Prostate gland (tissue), 2 donors: ENCODE results near the gene ARIH1. TPM values are rescaled to one million over a fixed set of nuclear protein-coding genes. Genes with fewer than 3 reads are reported as not detected.
"Not testable (repeated sequence)": the region's sequence is repeated elsewhere in the genome, so short reads cannot be mapped to it uniquely, and the experiment has no call there.

Experiments used
- DNase-seq: peaks from one replicate; pipeline ENCODE4 v3.0.0-alpha.2; 2019; ENCODE audit warnings: low spot score
- H3K27ac ChIP-seq, 2 donors: fragments of 200-600 bp; sonication (generic); 2 replicates each; pipeline ENCODE4 v1.5.1; 2017 to 2019
- H3K27me3 ChIP-seq: fragments of 200-600 bp; sonication (generic); replicated peaks from 2 replicates; pipeline ENCODE4 v1.5.1; 2019; ENCODE audit not compliant: insufficient read depth
- H3K36me3 ChIP-seq, 2 donors: fragments of 200-600 bp; sonication (generic); 1 replicate in 1 of 2; 2 replicates in 1 of 2; pipeline versions ENCODE4 v1.5.1 to v1.8.1; 2017 to 2019
- H3K4me1 ChIP-seq: fragments of 200-600 bp; sonication (generic); replicated peaks from 2 replicates; pipeline ENCODE4 v1.5.1; 2019
- H3K4me3 ChIP-seq, 2 donors: fragments of 200-600 bp; sonication (generic); 2 replicates each; pipeline ENCODE4 v1.5.1; 2017 to 2019
- H3K9me3 ChIP-seq: fragments of 200-600 bp; sonication (generic); 2 replicates; pipeline ENCODE4 v1.5.1; 2017
- CTCF ChIP-seq, 4 experiments: fragments of 200-600 bp in 2 of 4; fragments of 450-650 bp in 2 of 4; sonication (generic) in 2 of 4; IDR thresholded peaks; 1 replicate in 3 of 4; 2 replicates in 1 of 4; pipeline ENCODE4 v1.5.1; 2016 to 2019; ENCODE audit warnings: antibody characterized with exemption in 4 of 4, mild to moderate bottlenecking in 2 of 4, moderate library complexity in 2 of 4
- POLR2A ChIP-seq: fragments of 450-650 bp; IDR thresholded peaks from one replicate; pipeline ENCODE4 v1.6.1; 2016; ENCODE audit warnings: antibody characterized with exemption, mild to moderate bottlenecking
- POLR2AphosphoS5 ChIP-seq: sonication (generic); formaldehyde crosslinking; IDR thresholded peaks from one replicate; pipeline ENCODE4 v1.6.1; 2017; ENCODE audit warnings: antibody characterized with exemption
- WGBS: methylation state at CpG from one replicate; pipeline ENCODE4 v1.1.5; 2018; 5-methylcytosine and 5-hydroxymethylcytosine counted together
- intact Hi-C: fragments of 100-400 bp; cut with DNase I; formaldehyde crosslinking; loops from one replicate; pipeline ENCODE4 v1.14.2; 2022
- total RNA-seq, 2 donors: library from RNA; depleted of rRNA; stranded (reverse); fragments of >200 nt; gene quantifications; one replicate each; pipeline ENCODE4 v1.1.0, GENCODE V29; 2016

ARIH1 gene
- total RNA-seq, result 10 to 100 TPM; 35.7 to 38.7 TPM

- DNase-seq, result peak; percentile 96
- TF ChIP-seq CTCF (IDR thresholded peaks at IDR 0.05) (peak in 3 of 4 experiments; percentile 6 to 16 (median 12)), POLR2AphosphoS5 (peak; percentile 98), POLR2A (peak; percentile 99)
- intact Hi-C loops, result loop anchor here (5.0 kb wide), 1 partner anchor 97 kb away; the partner anchor contains the start of gene HEXA
- no peaks in the 10 kb centered on the region for H3K9me3 ChIP-seq
- H3K27me3 ChIP-seq, result no peaks in the 10 kb centered on the region
- 0% methylated on average over 63 of the region's 63 CpGs for WGBS
- H3K36me3 ChIP-seq, result no peaks in the 10 kb centered on the region
- peak within 1 kb of the TSS; percentile 94 to 100 for H3K27ac ChIP-seq
- peaks cover 9% of the 10 kb centered on the region for H3K4me1 ChIP-seq
- peak within 1 kb of the TSS; percentile 88 to 91 for H3K4me3 ChIP-seq
Measured at GRCh38 chr15:72473614-72474465, at the start of gene ARIH1. Gene ARIH1, plus strand, starts transcription at chr15:72474330. Its CDS starts 310 bp downstream, at chr15:72474640.

GRCh38 chr15:72426753-72427152 lies 47.4 kb upstream of the ARIH1 start:
- no peaks in the 10 kb centered on the region for H3K4me1 ChIP-seq
- H3K27ac ChIP-seq, result no peak overlapping the region
- TF ChIP-seq POLR2AphosphoS5 (no peak), CTCF (IDR thresholded peaks at IDR 0.05) (no peak), POLR2A (no peak)
- H3K36me3 ChIP-seq, result no peaks in the 10 kb centered on the region
- no peaks in the 10 kb centered on the region for H3K9me3 ChIP-seq
- intact Hi-C loops, result no loop called here
- H3K27me3 ChIP-seq, result no peaks in the 10 kb centered on the region
- no peak overlapping the region for H3K4me3 ChIP-seq
- DNase-seq, result no peak

GRCh38 chr15:72437650-72438316 lies 36.3 kb upstream of the ARIH1 start:
- Histone ChIP-seq H3K36me3 (no peaks in the 10 kb centered on the region), H3K4me3 (no peak overlapping the region), H3K27ac (no peak overlapping the region), H3K27me3 (no peaks in the 10 kb centered on the region), H3K9me3 (no peaks in the 10 kb centered on the region), H3K4me1 (no peaks in the 10 kb centered on the region)
- no peak for TF ChIP-seq POLR2AphosphoS5
- 88% methylated on average over 1 of the region's 1 CpG for WGBS
- intact Hi-C loops, result no loop called here
- no peak for DNase-seq

- H3K9me3 ChIP-seq, intact Hi-C loops, H3K4me1 ChIP-seq, H3K36me3 ChIP-seq, H3K4me3 ChIP-seq, DNase-seq, H3K27ac ChIP-seq, H3K27me3 ChIP-seq: not testable (repeated sequence)
- 84% methylated on average over 5 of the region's 5 CpGs for WGBS
Measured at GRCh38 chr15:72442848-72443247, 31.3 kb upstream of the ARIH1 start.

GRCh38 chr15:72445426-72445825 lies 28.7 kb upstream of the ARIH1 start:
- WGBS, result 75% methylated on average over 1 of the region's 1 CpG
- H3K36me3 ChIP-seq, result no peaks in the 10 kb centered on the region

More at GRCh38 chr15:72445426-72445825, 28.7 kb upstream of the ARIH1 start:
- no peaks in the 10 kb centered on the region for H3K27me3 ChIP-seq
- no peak for DNase-seq
- intact Hi-C loops, result no loop called here
- H3K4me1 ChIP-seq, result no peaks in the 10 kb centered on the region
- no peaks in the 10 kb centered on the region for H3K9me3 ChIP-seq
- TF ChIP-seq CTCF (IDR thresholded peaks at IDR 0.05) (no peak), POLR2A (no peak), POLR2AphosphoS5 (no peak)
- H3K4me3 ChIP-seq, result no peak overlapping the region
- H3K27ac ChIP-seq, result no peak overlapping the region
